Activated CD8-positive, alpha-beta memory T cell treated with anti-CD3 and anti-CD28 coated beads, Interleukin-2, amount 50 U/mL, for 1 hour (primary cell): Measurements from ENCODE around the gene CLEC20A.

ENCODE experiments used
- DNase-seq: peaks from one replicate; pipeline ENCODE4 v3.0.0-alpha.2; 2020; ENCODE audit errors: extremely low read depth

CLEC20A gene

GRCh38 chr1:178496410-178497135 lies at the start of gene CLEC20A:
CLEC20A (minus strand) TSS chr1:178496964; CDS start chr1:178496939, 25 bp downstream.
- no peak for DNase-seq

GRCh38 chr1:178544531-178544930 lies 47.8 kb upstream of the CLEC20A start:
- no peak for DNase-seq

GRCh38 chr1:178543290-178543607 lies 46.5 kb upstream of the CLEC20A start:
- DNase-seq, result no peak

- DNase-seq, result no peak
Observed at GRCh38 chr1:178542554-178543289, 46.0 kb upstream of the CLEC20A start.

GRCh38 chr1:178541829-178542553 lies 45.2 kb upstream of the CLEC20A start:
- no peak for DNase-seq

- no peak for DNase-seq
Observed at GRCh38 chr1:178541379-178541778, 44.6 kb upstream of the CLEC20A start.

- no peak for DNase-seq
Observed at GRCh38 chr1:178540646-178541045, 43.9 kb upstream of the CLEC20A start.

GRCh38 chr1:178540204-178540603 lies 43.4 kb upstream of the CLEC20A start:
- no peak for DNase-seq

- DNase-seq, result no peak
Observed at GRCh38 chr1:178539291-178539690, 42.5 kb upstream of the CLEC20A start.

- no peak for DNase-seq
Observed at GRCh38 chr1:178538192-178538916, 41.6 kb upstream of the CLEC20A start.

GRCh38 chr1:178537382-178538090 lies 40.8 kb upstream of the CLEC20A start:
- no peak for DNase-seq

GRCh38 chr1:178536844-178537371 lies 40.1 kb upstream of the CLEC20A start:
- DNase-seq, result no peak

GRCh38 chr1:178536329-178536728 lies 39.6 kb upstream of the CLEC20A start:
- no peak for DNase-seq

- no peak for DNase-seq
Observed at GRCh38 chr1:178534137-178534868, 37.5 kb upstream of the CLEC20A start.

GRCh38 chr1:178533121-178533946 lies 36.6 kb upstream of the CLEC20A start:
- DNase-seq, result no peak

GRCh38 chr1:178532392-178532791 lies 35.6 kb upstream of the CLEC20A start:
- peak; percentile 17 for DNase-seq

GRCh38 chr1:178531887-178532286 lies 35.1 kb upstream of the CLEC20A start:
- DNase-seq, result no peak

- DNase-seq, result no peak
Observed at GRCh38 chr1:178530502-178530901, 33.7 kb upstream of the CLEC20A start.

- no peak for DNase-seq
Observed at GRCh38 chr1:178530037-178530402, 33.3 kb upstream of the CLEC20A start.
